GM12872 (cell line): ENCODE data around the gene ZDHHC13.

Experiments
- TF ChIP-seq, protein P1 (sequence below): IDR thresholded peaks from 3 replicates; pipeline ENCODE4 v1.5.1; 2011; ENCODE audit warnings: low read depth, mild to moderate bottlenecking, low read length, moderate library complexity; ENCODE audit not compliant: insufficient read depth

ZDHHC13 gene

DNA sequence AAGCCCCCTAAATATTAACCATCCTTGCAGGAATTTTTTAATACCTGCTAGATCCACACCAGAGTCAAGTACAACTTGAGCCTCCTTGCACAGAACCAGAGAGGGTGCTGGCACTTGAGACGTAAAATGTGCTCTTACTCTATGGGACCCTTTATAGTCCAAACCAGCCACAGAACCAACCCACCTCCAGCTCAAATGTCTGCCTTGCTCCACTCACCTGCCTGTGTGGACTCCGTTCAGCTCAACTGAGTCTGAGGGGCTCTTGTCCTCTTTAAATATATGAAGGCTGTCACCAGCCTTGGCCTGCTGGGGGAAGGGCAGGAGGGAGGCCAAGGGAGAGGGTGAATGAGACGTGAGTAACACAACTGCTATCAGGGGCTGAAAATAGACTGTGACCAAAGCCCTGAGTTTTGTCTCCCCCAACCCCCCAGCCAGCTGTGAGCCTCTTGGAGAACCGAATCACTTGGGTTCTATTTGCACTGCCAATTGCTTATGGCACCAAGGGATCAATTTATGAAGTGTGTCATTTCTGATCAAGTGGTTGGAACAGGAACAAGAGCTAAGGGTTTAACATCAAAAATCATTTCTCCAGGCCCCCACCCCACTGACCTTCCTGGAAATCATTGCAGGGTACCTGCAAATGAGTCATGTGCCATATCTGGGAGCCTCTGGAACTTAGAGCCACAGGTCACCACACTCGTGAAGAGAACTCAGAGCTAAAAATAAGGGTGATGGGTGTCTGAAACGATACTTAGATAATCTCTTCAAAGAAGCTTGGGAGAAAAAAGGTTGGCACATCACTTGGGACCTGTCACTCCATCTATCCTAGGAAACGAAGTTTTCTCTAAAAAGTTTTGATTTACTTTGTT, 85.0 kb downstream of the ZDHHC13 start, which contains the start of gene CSRP3:
Gene CSRP3 (minus strand): TSS at position 247 of the 869 bp plus-strand sequence. CDS start 9,535 bp downstream, outside the sequence.
- TF ChIP-seq, protein P1, sequence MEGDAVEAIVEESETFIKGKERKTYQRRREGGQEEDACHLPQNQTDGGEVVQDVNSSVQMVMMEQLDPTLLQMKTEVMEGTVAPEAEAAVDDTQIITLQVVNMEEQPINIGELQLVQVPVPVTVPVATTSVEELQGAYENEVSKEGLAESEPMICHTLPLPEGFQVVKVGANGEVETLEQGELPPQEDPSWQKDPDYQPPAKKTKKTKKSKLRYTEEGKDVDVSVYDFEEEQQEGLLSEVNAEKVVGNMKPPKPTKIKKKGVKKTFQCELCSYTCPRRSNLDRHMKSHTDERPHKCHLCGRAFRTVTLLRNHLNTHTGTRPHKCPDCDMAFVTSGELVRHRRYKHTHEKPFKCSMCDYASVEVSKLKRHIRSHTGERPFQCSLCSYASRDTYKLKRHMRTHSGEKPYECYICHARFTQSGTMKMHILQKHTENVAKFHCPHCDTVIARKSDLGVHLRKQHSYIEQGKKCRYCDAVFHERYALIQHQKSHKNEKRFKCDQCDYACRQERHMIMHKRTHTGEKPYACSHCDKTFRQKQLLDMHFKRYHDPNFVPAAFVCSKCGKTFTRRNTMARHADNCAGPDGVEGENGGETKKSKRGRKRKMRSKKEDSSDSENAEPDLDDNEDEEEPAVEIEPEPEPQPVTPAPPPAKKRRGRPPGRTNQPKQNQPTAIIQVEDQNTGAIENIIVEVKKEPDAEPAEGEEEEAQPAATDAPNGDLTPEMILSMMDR = no peak

GRCh38 chr11:19204836-19205235, 87.9 kb downstream of the ZDHHC13 start:
- TF ChIP-seq, protein P1 = no peak

DNA sequence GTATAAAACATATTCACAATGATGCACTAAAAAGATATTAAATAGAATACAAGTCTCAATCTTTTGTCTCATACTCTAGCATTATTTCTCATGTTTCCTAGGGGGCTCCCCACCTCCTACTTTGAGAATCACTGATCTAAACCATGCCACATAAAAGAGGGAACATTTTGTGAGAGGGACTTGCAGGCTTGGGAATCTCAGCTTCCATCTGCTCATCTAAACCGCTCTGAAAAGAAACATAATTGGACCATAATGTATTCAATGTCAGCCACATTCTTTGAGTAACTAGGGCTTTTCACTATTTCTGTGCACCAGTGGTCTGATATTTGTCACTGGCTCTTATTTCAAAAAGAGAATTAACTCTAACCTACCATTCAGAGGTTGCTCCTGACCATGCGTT, 91.2 kb downstream of the ZDHHC13 start:
- TF ChIP-seq, protein P1 = no peak

GRCh38 chr11:19208959-19209546, 92.1 kb downstream of the ZDHHC13 start:
- TF ChIP-seq, protein P1 = no peak

DNA sequence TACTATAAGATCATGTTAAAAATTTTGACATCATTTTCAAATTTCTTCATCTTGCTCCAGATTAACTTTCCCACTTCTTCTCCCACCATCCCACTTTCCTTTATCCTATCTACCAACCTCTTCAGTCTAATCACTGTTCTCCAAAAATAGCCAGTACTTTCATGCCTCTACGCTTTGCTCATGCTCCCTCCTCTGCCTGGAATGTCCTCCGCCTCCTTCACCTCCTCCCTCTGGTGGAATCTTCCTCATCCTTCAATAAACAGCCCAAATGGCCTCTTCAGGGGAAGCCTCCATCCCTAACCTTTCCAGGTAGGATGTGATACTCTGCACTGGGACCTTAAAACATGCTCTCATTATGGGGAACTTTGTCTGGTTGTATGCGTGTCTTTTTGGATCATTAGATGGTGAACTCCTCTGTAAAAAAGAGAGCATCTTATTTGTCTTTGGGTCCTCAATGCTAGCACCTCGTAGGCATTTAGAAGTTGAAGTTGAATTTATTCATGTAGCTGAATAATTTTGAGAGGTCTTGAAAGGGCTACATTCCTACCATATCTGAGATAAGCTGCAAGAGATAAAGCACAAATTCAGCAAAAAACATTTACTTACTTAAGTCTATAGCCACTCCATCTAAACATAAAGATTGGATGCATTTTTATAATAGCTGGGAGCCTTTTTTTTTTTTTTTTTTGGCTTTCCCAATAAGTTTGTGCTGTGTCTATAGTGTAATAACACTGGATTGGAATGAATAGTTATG, 92.8 kb downstream of the ZDHHC13 start:
- TF ChIP-seq, protein P1 = no peak

GRCh38 chr11:19216021-19216420, 99.1 kb downstream of the ZDHHC13 start:
- TF ChIP-seq, protein P1 = no peak
